HG03066 (cell line): ENCODE data around the gene C14orf132.
"Not testable (repeated sequence)": the region's sequence is repeated elsewhere in the genome, so short reads cannot be mapped to it uniquely, and the experiment has no call there.

ENCODE experiments used
- ATAC-seq: cut with Tn5 transposase; IDR thresholded peaks from one replicate; pipeline ENCODE4 v1.9.1; 2021; ENCODE audit warnings: low read depth; ENCODE audit not compliant: unreplicated experiment

The C14orf132 gene

GRCh38 chr14:96038920-96039632 lies at the start of gene C14orf132:
Gene C14orf132, plus strand, starts transcription at chr14:96039362. Its CDS starts 139 bp downstream, at chr14:96039501.
- ATAC-seq, result peak; percentile 60

DNA sequence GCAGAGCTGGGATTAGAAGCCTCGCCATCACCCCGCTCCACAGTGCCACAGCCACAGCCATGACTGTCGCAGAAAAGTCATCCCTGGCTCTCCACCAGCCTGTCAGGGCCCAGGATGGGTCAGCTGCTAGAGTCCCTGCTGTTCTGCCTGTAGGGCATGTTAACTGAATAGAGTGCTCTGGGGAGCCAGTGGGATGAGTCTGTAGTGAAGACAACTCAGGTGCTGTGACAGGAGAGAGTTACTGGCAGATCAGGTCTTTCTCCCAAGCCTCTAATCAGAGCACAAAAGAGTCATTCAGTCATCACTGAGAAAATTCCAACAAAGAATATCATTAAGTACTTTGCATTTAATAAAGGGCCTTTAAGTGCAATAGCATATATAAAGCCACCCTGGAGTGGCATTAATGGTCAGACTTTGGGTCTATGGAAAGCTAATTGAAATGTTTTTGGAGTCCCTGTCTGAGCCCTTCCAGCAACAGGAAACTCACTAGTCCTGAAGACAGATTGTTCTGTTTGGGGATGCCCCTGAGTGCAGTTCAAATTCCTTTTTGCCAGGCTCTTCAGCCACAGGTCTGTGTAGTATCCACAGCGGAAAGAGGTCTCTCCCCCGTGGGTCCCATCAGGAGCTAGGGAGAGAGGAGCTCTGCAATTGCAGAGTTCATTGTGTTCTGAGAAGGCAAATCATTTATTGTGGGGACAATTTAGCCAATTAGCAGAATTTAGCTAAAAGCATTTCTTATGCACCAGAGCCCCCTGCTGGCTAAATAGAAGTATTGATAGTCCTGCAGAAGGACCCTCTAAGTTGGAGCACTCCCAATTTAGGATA lies 45.2 kb upstream of the C14orf132 start:
- no peak for ATAC-seq

DNA sequence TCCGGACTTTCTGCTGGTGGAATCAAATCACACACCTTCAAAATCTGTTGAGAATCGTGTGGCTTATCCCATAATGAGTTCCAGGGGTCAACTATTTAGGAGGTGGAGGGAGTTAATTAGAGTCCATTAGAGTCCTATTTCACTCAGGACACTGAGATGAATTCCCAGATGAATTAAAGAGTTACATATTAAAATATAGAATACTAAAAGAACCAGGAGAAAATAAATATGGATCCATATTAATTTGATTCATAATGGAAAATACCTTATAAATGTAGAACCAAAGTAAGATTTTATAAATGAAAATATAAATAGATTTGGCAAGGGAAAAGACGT lies 44.6 kb upstream of the C14orf132 start:
- no peak for ATAC-seq

DNA sequence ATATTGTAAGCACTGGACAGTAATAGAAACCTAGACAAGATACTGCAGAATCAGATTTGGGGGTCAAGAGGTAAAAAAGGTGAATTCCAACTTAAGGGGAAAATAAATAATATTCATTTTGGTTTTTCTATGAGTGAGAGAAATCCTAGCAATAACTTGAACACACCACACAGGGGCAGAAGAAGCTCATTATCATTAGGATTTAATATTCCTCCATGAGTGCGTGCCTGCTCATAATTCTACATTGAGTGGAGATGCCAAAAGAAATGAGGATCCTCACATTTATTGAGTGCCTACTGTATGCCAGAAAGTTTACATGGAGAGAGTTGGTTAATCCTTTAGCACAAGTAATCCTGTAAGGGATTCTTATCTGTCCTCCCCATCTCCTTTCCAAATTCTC lies 40.5 kb upstream of the C14orf132 start:
- no peak for ATAC-seq

DNA sequence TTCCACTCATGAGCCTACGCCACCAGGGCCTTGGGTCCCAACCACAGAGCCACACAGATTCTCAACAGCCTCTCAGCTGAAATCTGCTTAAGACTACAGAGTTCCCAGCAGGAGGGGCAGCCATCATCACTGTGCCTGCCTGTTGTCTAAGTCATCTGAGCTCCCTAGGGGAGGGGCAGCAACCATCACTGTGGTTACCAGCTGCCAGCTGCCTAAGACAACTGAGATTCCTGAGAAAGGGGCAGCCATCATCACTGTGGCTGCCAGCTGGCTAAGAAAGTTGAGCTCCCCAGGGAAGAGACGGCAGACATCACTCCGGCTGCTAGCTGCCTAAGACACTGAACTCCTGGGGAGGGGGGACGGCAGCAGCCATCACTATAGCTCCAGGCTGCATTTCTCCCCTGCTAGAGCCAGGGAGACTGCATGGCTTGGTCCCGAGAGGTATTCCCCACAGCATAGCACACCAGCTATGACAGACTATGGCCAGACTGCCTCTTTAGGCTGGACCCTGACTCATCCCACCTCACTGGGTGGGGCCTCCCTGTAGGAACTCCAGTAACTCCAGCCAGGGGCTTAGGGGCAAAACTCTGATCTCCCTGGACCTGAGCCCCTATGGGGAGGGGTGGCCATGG lies 37.2 kb upstream of the C14orf132 start:
- ATAC-seq, result no peak

GRCh38 chr14:96002498-96002884 lies 36.7 kb upstream of the C14orf132 start:
- no peak for ATAC-seq

- no peak for ATAC-seq
These were observed 28.0 kb upstream of the C14orf132 start for GRCh38 chr14:96011131-96011530.

DNA sequence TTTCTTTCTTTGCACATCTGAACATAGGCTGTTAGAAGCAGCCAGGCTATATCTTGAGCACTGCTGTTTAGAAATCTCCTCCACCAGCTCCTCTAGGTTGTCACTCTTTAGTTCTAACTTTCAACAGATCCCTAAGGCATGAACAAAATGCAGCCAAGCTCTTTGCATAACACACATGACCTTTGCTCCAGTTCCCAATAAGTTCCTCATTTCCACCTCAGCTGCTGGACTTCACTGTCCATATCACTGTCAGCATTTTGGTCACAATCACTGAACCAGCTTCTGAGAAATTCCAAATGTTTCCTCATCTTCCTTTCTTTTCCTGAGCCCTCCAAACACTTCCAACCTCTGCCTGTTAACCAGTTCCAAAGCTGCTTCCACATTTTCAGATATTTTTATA lies 27.6 kb upstream of the C14orf132 start:
- no peak for ATAC-seq

DNA sequence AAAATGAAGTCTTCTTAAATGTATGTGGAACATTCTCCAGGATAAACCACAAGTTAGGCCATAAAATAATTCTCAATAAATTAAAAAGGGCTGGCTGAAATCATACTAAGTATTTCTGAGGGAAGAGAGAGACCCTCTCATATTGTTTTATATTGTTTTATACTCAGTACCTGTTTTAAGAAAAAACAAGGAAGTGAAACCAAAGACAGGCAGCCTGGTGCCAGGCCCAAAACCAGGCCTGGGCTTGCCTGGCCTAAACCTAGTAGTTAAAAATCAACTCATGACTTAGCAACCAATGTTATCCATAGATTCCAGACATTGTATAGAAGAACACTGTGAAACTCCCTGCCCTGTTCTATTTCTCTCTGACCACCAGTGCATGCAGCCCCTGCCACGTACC lies 26.4 kb upstream of the C14orf132 start:
- not testable (repeated sequence) for ATAC-seq

DNA sequence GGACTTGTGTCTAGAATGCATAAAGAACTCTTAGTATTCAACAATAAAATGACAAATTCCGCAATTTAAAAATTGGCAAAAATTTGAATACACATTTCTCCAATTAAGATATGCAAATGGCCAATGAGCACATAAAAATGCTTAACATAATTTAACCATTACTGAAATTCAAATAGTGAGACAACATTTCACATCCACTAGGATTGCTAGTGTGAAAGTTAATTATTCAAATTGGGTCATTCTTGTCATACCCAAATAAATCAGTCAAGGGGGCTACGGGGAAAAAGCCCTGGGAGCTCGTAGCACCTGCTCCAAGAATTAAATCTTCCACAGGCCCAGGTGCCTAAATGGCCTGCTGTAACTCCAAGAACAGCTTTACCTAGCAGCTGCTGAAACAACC lies 25.0 kb upstream of the C14orf132 start:
- ATAC-seq, result no peak

DNA sequence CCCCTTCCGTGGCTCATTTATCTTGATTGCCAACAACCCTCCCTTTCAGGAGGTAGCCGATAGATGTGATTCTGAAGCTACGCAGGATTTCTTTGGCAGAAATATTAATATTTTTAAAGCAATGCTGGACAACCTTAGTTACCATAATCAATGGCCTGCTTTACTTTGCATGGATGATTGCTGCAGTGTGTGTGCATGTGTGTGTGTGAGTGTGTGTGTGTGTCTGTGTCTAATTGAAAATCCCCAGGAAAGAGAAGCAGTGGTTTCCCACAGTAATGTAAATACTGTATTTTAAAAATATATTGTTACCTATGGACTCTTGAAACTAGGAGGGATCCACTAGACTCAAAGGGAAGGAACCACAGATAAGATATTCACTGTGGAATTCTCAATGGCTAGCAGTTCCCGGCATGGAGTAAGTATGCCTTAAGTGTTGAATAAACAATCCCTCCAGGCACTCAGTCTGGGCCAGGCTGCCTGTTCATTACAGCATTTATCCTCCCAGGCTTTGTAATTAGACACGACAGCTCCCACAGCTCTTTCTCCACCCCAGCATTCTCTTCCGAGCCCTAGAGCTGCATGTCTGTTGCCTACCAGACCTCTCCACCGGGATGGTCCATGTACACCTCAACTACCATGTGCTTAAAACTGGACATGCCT lies 22.5 kb upstream of the C14orf132 start:
- ATAC-seq, result no peak

- ATAC-seq, result no peak
These were observed 21.3 kb upstream of the C14orf132 start for GRCh38 chr14:96017882-96018281.

DNA sequence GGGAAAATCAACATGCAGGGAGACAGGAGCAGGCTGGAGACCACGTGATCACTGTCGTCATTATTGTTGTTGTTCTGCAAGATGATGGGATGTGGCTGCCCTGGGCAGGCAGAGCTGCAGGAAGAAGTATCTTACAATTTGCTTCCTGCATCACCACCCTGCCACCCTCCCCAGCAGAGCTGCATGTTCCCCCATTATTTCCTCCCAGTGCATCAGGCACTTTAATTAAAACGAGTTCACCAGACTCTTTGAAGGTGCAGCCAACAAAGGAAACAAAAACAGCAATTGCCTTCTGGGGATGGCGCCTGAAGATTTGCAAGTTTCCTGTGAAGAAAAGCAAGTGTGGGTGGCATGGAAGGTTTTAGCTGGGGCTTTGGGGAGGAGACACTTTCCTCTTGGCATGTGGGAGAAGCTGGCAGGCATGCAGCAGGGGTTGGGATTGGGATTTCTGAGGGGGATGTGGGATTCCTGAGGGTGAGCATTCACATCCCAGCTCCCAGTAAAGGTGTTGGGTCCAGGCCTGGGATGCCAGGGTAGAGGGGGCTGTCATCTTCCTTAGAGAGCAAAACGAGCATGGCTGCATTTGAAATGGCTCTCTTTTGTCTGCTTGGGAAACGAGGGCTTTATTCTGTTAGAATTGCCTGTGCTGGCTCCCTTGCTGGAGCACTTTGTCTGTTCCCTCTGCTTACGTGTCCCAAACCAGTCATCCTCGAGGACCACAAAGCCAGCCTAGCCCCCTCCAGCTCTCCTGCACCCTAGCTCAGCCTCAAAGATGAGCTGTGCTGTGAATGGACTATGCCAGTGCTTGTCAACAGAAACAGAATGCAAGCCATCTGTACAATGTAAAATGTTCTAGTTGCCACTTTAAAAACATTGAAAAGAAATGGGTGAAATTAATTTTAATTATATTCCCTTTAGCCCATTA lies 11.5 kb upstream of the C14orf132 start:
- ATAC-seq, result no peak

DNA sequence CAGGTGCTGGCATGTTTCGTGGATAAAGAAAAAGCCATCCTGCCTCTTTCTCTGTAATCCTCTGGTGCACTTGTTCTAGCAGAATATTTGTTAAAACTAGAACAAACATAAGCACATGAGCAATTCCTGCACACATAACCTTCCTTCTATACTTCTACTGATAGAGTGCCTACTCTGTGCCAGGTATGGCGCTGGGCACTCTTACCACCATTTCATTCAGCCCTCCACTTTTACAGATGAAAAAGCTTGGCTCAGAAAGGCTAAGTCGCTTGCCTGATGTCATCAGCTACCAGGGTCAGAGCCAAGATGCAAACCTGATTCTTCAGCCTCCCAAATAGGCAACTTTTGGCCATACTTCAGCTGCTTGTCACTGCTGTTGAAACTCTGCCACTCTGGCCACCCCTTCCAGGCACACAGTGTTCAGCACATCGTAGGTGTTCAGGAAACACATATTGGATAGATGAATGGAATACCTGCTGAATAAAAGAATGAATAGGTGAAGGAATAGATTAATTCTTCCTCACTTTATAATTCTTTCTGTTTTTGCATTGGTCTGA lies 10.0 kb upstream of the C14orf132 start:
- ATAC-seq, result no peak

GRCh38 chr14:96030108-96030760 lies 8.9 kb upstream of the C14orf132 start:
- ATAC-seq, result no peak

- no peak for ATAC-seq
These were observed 7.5 kb upstream of the C14orf132 start for GRCh38 chr14:96031691-96032090.

DNA sequence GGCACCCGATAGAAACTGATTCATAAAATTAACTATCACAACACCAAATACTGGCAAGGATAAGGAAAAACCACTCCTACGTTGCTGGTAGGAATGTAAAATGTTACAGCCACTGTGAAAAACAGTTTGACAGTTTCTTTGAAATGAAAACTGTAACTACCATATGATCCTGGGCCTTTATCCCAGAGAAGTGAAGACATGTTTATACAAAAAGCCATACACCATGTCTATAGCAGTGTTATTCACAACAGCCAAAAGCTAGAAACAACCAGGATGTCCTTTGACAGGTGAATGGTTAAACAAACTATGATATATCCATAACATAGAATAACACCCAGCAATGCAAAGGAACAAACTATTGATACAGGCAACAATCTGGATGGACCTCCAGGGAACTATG lies 3.7 kb upstream of the C14orf132 start:
- ATAC-seq, result no peak

GRCh38 chr14:96037891-96038557 lies 1.1 kb upstream of the C14orf132 start:
- ATAC-seq, result no peak

- ATAC-seq, result no peak
These were observed 623 bp upstream of the C14orf132 start for GRCh38 chr14:96038558-96038919.
